Measurements from ENCODE around the gene LRGUK. TPM values are rescaled to one million over a fixed set of nuclear protein-coding genes. Genes with fewer than 3 reads are reported as not detected.

The LRGUK gene
- total RNA-seq, 1 experiment from 2014 or later = not detected

DNA sequence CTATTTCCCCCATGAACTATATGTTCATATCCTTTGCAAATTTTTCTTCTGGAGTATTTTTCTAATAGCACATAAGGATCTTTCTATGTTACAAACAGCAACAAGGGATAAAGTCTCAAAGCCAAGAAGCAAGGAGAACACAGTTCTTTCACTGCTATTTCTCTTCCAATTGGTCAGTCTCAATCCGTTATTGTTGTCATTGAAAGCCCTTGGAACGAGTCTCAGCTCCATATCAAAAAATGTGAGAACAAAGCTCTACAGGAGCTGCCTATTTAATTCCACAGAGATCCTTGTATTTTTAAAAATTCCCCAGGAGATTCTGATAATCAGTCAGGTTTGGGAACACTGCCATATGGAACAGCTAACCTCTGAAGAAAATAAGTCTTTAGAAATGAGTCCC lies 173.8 kb downstream of the LRGUK start:
- no peak for DNase-seq (ENCODE audit: low read depth)

DNA sequence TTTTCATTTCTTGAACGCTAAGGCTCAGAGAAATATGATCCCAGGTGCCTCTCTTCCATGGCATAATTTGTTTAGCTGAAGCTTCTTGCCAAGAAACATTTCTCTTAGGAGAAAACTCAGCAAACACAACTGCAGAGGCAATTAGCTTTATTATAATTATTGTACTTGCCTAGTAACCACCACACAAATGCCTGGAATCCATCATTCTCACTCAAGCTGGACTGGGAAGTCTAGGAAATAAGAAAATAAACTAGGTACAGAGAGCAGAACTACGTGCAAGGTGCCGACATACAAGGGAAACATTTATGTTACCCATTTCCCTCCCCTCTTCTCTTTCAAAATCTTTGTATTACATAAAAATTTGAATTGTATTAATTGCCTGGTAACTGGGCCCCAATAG lies 174.5 kb downstream of the LRGUK start:
- DNase-seq (ENCODE audit: low read depth) = no peak

DNA sequence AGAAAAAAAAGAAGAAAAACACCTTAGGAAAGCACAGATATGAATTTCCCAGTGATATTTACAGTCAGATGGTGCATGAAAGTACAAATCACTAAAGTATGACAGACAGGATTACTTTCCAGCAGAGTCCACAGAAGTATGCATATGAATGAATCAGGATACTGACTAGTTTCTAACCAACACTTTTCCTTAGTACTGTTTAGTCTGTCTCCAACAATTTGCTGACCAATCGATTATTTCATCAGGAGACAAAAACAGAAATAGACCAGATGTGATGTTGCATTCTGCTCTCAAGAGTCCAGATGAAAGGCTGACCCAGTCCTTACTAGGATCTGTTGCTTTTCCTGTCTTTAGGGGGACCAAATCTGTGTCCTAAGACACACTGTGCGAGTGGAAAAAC lies 175.0 kb downstream of the LRGUK start:
- DNase-seq (ENCODE audit: low read depth) = no peak

DNA sequence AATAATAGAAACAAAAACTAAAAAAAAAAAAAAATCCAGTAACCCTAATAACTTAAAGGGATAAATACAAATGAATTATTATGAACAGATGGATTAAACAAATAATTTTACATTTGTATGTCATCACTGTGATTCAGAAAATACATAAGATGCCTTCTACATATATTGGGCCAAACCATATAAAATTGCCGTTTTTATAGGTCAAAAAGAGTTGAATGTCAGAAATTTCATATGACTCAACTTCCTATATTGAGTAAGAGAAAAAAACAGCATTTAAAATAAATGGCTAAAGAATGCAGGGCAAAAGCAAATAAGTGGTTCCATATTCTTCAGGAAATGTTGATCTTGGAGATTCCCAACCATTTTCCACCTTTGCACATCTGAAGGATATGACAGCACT lies 180.2 kb downstream of the LRGUK start:
- no peak for DNase-seq (ENCODE audit: low read depth)

DNA sequence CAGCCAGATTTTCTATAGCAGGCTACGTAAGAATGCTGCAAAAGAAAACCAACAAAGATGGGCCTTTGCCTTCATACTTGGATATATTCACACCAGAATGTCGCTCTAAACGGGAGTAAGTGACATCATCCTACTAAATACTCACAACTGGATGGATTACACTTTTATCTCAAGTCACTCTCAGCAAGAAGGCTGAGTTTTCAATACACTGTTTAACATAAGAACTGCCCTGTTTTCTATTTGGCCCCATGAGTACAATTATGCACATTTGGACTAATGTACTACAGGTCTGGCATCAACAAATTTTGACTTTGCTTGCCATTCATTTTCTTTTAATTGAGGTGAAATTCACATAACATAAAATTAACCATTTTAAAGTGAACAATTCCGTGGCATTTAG lies 181.4 kb downstream of the LRGUK start:
- DNase-seq (ENCODE audit: low read depth) = no peak

DNA sequence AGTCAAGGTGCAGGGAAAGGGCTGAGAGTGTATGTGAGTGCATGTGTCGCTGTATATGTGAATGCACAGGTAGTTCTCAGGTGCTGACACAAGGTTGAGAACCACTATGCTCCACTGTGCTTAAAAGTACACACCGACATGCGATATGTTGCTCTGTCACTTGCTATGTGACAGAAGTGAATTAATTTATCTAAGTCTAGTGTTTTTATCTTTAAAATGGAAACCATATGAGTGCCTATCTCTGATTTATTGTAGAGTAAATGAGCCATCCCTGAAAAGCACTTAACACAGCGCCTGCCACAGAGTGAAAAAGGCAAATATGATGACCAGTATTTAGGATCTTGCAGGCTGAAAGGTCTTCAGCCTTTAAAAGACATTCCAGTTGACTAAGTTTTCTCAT lies 184.7 kb downstream of the LRGUK start:
- DNase-seq (ENCODE audit: low read depth) = no peak

DNA sequence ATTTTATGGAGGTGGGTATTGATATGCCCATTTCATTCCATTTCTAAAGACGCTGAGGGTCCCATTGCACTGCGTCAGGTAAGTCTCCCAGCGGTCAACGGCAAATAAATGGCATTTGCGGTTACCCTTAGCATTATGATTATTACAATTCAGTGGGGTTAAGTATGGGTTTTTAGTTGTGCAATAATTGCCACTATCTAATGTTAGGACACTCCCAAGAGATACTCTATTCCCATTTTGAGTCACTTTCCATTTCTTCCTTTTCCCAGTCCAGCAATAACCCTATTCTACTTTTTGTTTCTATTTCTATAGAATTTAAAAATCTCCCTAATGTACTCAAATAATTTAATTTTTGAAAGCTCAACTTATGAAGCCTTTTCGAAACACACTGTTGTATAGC lies 185.6 kb downstream of the LRGUK start:
- DNase-seq (ENCODE audit: low read depth) = no peak

DNA sequence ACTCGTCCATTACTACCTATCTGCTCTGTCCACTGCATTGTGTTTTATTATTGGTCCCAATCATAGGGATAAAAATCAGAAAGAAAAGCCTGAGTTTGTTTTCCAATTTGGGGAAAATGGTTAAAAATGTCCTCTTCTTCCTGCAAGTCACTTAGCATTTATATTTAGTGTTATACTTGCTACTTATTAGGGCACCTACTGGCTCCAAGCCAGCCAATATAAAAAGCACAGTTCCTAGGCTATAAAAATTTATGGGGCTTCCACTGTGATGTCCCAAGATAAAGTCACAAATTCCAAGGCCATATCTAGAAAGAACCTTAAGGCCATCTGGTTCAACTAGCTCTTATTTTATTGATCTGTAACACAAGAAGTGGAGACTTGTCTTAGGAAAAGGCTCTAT lies 186.4 kb downstream of the LRGUK start:
- no peak for DNase-seq (ENCODE audit: low read depth)

Other genes with a start within 250 kb of the LRGUK start
- 20.5 and 24.0 TPM in 2 replicates for gene SLC35B4, start 189.6 kb downstream of the LRGUK start, total RNA-seq (2014; rRNA removed; shearing (Covaris generic))

All from M059J (cell line).